ENCODE data around the gene BHLHE41. TPM values are rescaled to one million over a fixed set of nuclear protein-coding genes. Genes with fewer than 3 reads are reported as not detected.

The BHLHE41 gene
- total RNA-seq, 1 experiment from 2014 or later, result 147 TPM

- ATAC-seq, result no peak
- in situ Hi-C loops (cut with HindIII; ENCODE audit: low pct_unique_long_range_greater_than_20kb, low sequenced_read_pairs), result no loop called here
- POLR2A ChIA-PET, result interaction anchor here (0.6 kb wide), 1 partner anchor 51 kb away, joined by 4 read pairs; no protein-coding TSS in a partner anchor
These were observed 15.4 kb downstream of the BHLHE41 start for GRCh38 chr12:26109343-26109881.

GRCh38 chr12:26108915-26109314, 15.9 kb downstream of the BHLHE41 start:
- TF ChIP-seq POLR2AphosphoS5 (IDR thresholded peaks at IDR 0.05; ENCODE audit: low read depth, low read length), result no peak
- no peak for TF ChIP-seq TCF7L2 (IDR thresholded peaks at IDR 0.05; ENCODE audit: low read depth, low read length)
- no peak for TF ChIP-seq SIN3A (IDR thresholded peaks at IDR 0.05; ENCODE audit: borderline replicate concordance, insufficient read depth, low read depth, low read length)
- TF ChIP-seq REST (IDR thresholded peaks at IDR 0.05; ENCODE audit: insufficient read depth in 1 of 2, low read depth in 2 of 2, low read length in 1 of 2), result no peak
- no peak for TF ChIP-seq CTCF (IDR thresholded peaks at IDR 0.05)
- peak overlapping the region; percentile 100 for H3K27ac ChIP-seq (ENCODE audit: low read length)
- DNase-seq (ENCODE audit: low read depth, low spot score), result no peak
- intact Hi-C loops (cut with micrococcal nuclease; ENCODE audit: unreplicated experiment) (no loop called here), in situ Hi-C loops (cut with HindIII; ENCODE audit: low pct_unique_long_range_greater_than_20kb, low sequenced_read_pairs) (no loop called here)
- no TSS peak for BruUV-seq (replicated peaks)
- ChIA-PET CTCF (no interaction called here), POLR2A (no interaction called here)
- H3K27me3 ChIP-seq (ENCODE audit: control insufficient read depth, insufficient read depth, low read length), result no peaks in the 10 kb centered on the region
- no peak overlapping the region for H3K4me3 ChIP-seq (ENCODE audit: low read depth in 2 of 2, low read length in 2 of 2)
- no peak for ATAC-seq
- no peaks in the 10 kb centered on the region for H3K36me3 ChIP-seq (ENCODE audit: control insufficient read depth, insufficient read depth, low read length)
- H3K9me3 ChIP-seq (ENCODE audit: control insufficient read depth, insufficient read depth, low read depth, low read length), result no peaks in the 10 kb centered on the region
- H3K4me1 ChIP-seq (ENCODE audit: control insufficient read depth, insufficient read depth, low read length), result peaks cover 57% of the 10 kb centered on the region

More at GRCh38 chr12:26109343-26109881, 15.4 kb downstream of the BHLHE41 start:
- Histone ChIP-seq H3K4me3 (ENCODE audit: low read depth in 2 of 2, low read length in 2 of 2) (no peak overlapping the region), H3K9me3 (ENCODE audit: control insufficient read depth, insufficient read depth, low read depth, low read length) (no peaks in the 10 kb centered on the region), H3K27ac (ENCODE audit: low read length) (peak overlapping the region; percentile 100), H3K4me1 (ENCODE audit: control insufficient read depth, insufficient read depth, low read length) (peaks cover 58% of the 10 kb centered on the region), H3K27me3 (ENCODE audit: control insufficient read depth, insufficient read depth, low read length) (no peaks in the 10 kb centered on the region), H3K36me3 (ENCODE audit: control insufficient read depth, insufficient read depth, low read length) (no peaks in the 10 kb centered on the region)
- intact Hi-C loops (cut with micrococcal nuclease; ENCODE audit: unreplicated experiment), result no loop called here
- no TSS peak for BruUV-seq (replicated peaks)
- CTCF ChIA-PET, result no interaction called here
- DNase-seq (ENCODE audit: low read depth, low spot score), result no peak
- no peak for TF ChIP-seq POLR2AphosphoS5 (IDR thresholded peaks at IDR 0.05; ENCODE audit: low read depth, low read length)
- TF ChIP-seq SIN3A (IDR thresholded peaks at IDR 0.05; ENCODE audit: borderline replicate concordance, insufficient read depth, low read depth, low read length), result no peak
- TF ChIP-seq TCF7L2 (IDR thresholded peaks at IDR 0.05; ENCODE audit: low read depth, low read length), result no peak
- no peak for TF ChIP-seq REST (IDR thresholded peaks at IDR 0.05; ENCODE audit: insufficient read depth in 1 of 2, low read depth in 2 of 2, low read length in 1 of 2)
- TF ChIP-seq CTCF (IDR thresholded peaks at IDR 0.05), result no peak

Data from Panc1 (cell line).